K562 (cell line): Measurements from ENCODE around the gene MRPS6.

Experiments used
- CTCF ChIP-seq, 3 experiments: IDR thresholded peaks in 2 of 3; conservative IDR thresholded peaks in 1 of 3; 2 replicates each; pipeline ENCODE4 v1.5.1; 2011 to 2012; ENCODE audit warnings: low read length in 3 of 3, mild to moderate bottlenecking in 3 of 3, control low read depth in 2 of 3, improper control_type of control experiment in 1 of 3, inconsistent platforms in 1 of 3, low read depth in 1 of 3, mixed read lengths in 1 of 3, moderate library complexity in 1 of 3; ENCODE audit not compliant: insufficient read depth in 2 of 3
- MYBL2 ChIP-seq, 2 experiments: fragments of 450-650 bp in 1 of 2; sonication (generic) in 1 of 2; formaldehyde crosslinking in 1 of 2; IDR thresholded peaks; 2 replicates each; pipeline versions ENCODE4 v1.6.1 to v1.8.1; 2017 to 2022; ENCODE audit warnings: borderline replicate concordance in 1 of 2, inconsistent platforms in 1 of 2, low read depth in 1 of 2, mild to moderate bottlenecking in 1 of 2, missing genetic modification reagents in 1 of 2, moderate library complexity in 1 of 2
- TAF1 ChIP-seq: IDR thresholded peaks from 2 replicates; pipeline ENCODE4 v1.6.1; 2011; ENCODE audit warnings: mild to moderate bottlenecking, low read length, moderate library complexity; ENCODE audit not compliant: insufficient read depth, control insufficient read depth, severe bottlenecking; ENCODE audit errors: extremely low read depth

GRCh38 chr21:34027721-34028461 lies 45.5 kb upstream of the MRPS6 start:
- TF ChIP-seq TAF1 (no peak), MYBL2 (IDR thresholded peaks at IDR 0.05; ENCODE audit: low read depth) (no peak), MYBL2 (CRISPR knock-in tag; IDR thresholded peaks at IDR 0.05; ENCODE audit: borderline replicate concordance) (no peak), CTCF (IDR thresholded peaks at IDR 0.05 in 2 of 3, conservative IDR thresholded peaks at IDR 0.05 in 1 of 3; ENCODE audit: insufficient read depth in 2 of 3, low read depth in 1 of 3, low read length in 3 of 3) (peak in 1 of 3 experiments; percentile 30; a peak in 2 of 6 replicates)
